Measurements from ENCODE around the gene OR2A42.
"Not testable (repeated sequence)": the region's sequence is repeated elsewhere in the genome, so short reads cannot be mapped to it uniquely, and the experiment has no call there.

DNA sequence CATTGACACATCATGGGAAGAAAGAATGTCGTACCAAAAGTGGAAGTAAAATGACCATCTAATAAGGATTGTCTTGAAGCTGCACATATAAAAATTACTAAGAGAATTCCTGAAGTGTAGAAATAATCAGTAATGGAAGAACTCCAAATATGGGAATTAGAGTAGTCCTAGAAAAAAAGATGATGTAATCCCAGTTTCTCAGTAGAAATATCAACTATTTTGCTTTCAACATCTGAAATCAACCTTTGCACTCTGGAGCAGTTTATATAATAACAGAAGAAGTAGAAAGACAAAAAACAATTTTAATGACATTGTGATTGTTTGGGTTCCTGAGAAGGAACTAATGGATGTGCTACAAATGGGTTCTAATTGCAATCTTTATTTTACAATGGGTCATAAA lies 6.4 kb downstream of the OR2A42 start:
- TF ChIP-seq, protein P1, sequence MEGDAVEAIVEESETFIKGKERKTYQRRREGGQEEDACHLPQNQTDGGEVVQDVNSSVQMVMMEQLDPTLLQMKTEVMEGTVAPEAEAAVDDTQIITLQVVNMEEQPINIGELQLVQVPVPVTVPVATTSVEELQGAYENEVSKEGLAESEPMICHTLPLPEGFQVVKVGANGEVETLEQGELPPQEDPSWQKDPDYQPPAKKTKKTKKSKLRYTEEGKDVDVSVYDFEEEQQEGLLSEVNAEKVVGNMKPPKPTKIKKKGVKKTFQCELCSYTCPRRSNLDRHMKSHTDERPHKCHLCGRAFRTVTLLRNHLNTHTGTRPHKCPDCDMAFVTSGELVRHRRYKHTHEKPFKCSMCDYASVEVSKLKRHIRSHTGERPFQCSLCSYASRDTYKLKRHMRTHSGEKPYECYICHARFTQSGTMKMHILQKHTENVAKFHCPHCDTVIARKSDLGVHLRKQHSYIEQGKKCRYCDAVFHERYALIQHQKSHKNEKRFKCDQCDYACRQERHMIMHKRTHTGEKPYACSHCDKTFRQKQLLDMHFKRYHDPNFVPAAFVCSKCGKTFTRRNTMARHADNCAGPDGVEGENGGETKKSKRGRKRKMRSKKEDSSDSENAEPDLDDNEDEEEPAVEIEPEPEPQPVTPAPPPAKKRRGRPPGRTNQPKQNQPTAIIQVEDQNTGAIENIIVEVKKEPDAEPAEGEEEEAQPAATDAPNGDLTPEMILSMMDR (IDR thresholded peaks at IDR 0.05; ENCODE audit: low read length): not testable (repeated sequence)
- TF ChIP-seq EZH2 (optimal IDR thresholded peaks at IDR 0.05; ENCODE audit: low read depth, low read length): not testable (repeated sequence)

Measured in MM.1S (cell line).